ENCODE data around the gene UQCC5.
"Not testable (repeated sequence)": the region's sequence is repeated elsewhere in the genome, so short reads cannot be mapped to it uniquely, and the experiment has no call there.

UQCC5 gene

GRCh38 chr3:52523386-52524257 lies 12.8 kb upstream of the UQCC5 start:
- no peak for DNase-seq (ENCODE audit: low spot score)

- no peak for DNase-seq (ENCODE audit: low spot score)
Measured at GRCh38 chr3:52524258-52524751, 12.1 kb upstream of the UQCC5 start.

GRCh38 chr3:52524752-52525679 lies 11.4 kb upstream of the UQCC5 start:
- no peak for DNase-seq (ENCODE audit: low spot score)

- DNase-seq (ENCODE audit: low spot score): no peak
Measured at GRCh38 chr3:52525680-52526561, 10.5 kb upstream of the UQCC5 start.

GRCh38 chr3:52526671-52527038 lies 9.8 kb upstream of the UQCC5 start:
- DNase-seq (ENCODE audit: low spot score): not testable (repeated sequence)

- no peak for DNase-seq (ENCODE audit: low spot score)
Measured at GRCh38 chr3:52527039-52527731, 9.2 kb upstream of the UQCC5 start.

GRCh38 chr3:52527732-52528585 lies 8.4 kb upstream of the UQCC5 start:
- DNase-seq (ENCODE audit: low spot score): no peak

GRCh38 chr3:52528586-52529375 lies 7.6 kb upstream of the UQCC5 start:
- no peak for DNase-seq (ENCODE audit: low spot score)

GRCh38 chr3:52529376-52530333 lies 6.8 kb upstream of the UQCC5 start:
- DNase-seq (ENCODE audit: low spot score): peak; percentile 45

- DNase-seq (ENCODE audit: low spot score): no peak
Measured at GRCh38 chr3:52530918-52531826, 5.2 kb upstream of the UQCC5 start.

- no peak for DNase-seq (ENCODE audit: low spot score)
Measured at GRCh38 chr3:52531860-52532516, 4.4 kb upstream of the UQCC5 start.

GRCh38 chr3:52532517-52532837 lies 3.9 kb upstream of the UQCC5 start:
- no peak for DNase-seq (ENCODE audit: low spot score)

GRCh38 chr3:52532838-52533622 lies 3.4 kb upstream of the UQCC5 start:
- no peak for DNase-seq (ENCODE audit: low spot score)

- peak; percentile 47 for DNase-seq (ENCODE audit: low spot score)
Measured at GRCh38 chr3:52533623-52534280, 2.7 kb upstream of the UQCC5 start, which contains the start of gene NT5DC2. TSS of gene NT5DC2 (minus strand) at chr3:52533857. CDS start at chr3:52533737, 120 bp downstream.
